Colonic mucosa (tissue), 4 donors: Measurements from ENCODE around the gene PARVG. TPM values are rescaled to one million over a fixed set of nuclear protein-coding genes. Genes with fewer than 3 reads are reported as not detected.

Experiments used
- DNase-seq: peaks from one replicate; pipeline ENCODE4 v3.0.0-alpha.2; 2020
- H3K27ac ChIP-seq: fragments of 200-600 bp; one replicate; pipeline ENCODE4 v1.8.0; 2021
- H3K27me3 ChIP-seq: fragments of 200-600 bp; one replicate; pipeline ENCODE4 v1.8.0; 2021
- H3K36me3 ChIP-seq: fragments of 200-600 bp; one replicate; pipeline ENCODE4 v1.8.0; 2021
- H3K4me1 ChIP-seq: fragments of 200-600 bp; one replicate; pipeline ENCODE4 v1.8.0; 2021; ENCODE audit warnings: mild to moderate bottlenecking
- H3K4me3 ChIP-seq: fragments of 200-600 bp; one replicate; pipeline ENCODE4 v1.8.0; 2021
- H3K9ac ChIP-seq, 2 donors: one replicate each; pipeline ENCODE4 v1.7.0; 2013; ENCODE audit warnings: control low read depth in 2 of 2, low read depth in 2 of 2, low read length in 2 of 2
- H3K9me3 ChIP-seq: fragments of 200-600 bp; one replicate; pipeline ENCODE4 v1.8.0; 2021
- CTCF ChIP-seq: fragments of 200-600 bp; IDR thresholded peaks from one replicate; pipeline ENCODE4 v1.8.0; 2022; ENCODE audit warnings: antibody characterized with exemption, mild to moderate bottlenecking
- intact Hi-C: fragments of 100-400 bp; cut with DNase I; formaldehyde crosslinking; loops from one replicate; pipeline ENCODE4 v1.14.1; 2022
- total RNA-seq, 2 donors: library from RNA; stranded (reverse); fragmentation: NEBNext Ultra II Directional in 1 of 2; extraction: Animal tissue kit (Norgen Biotek cat#: 25700) in 1 of 2; gene quantifications; one replicate each; pipeline ENCODE4 v1.2.1, GENCODE V29; 2021
- donor health status: healthy.
- donor health status: DM: no; HTN: no; CAD: no.
- donor health status: DM: no; HTN: no; CAD: no.

PARVG gene
- total RNA-seq, 2 donors from 2014 or later = 2.4 to 4.1 TPM

- TF ChIP-seq CTCF = no peak
- intact Hi-C loops = no loop called here
- H3K27ac ChIP-seq = no peak overlapping the region
Measured at GRCh38 chr22:44146088-44146861, 34.5 kb upstream of the PARVG start.

GRCh38 chr22:44147008-44147645 lies 33.6 kb upstream of the PARVG start:
- no peak overlapping the region for H3K4me3 ChIP-seq
- no peak overlapping the region for H3K27ac ChIP-seq
- H3K9ac ChIP-seq = no peak overlapping the region
- DNase-seq = no peak
- no peaks in the 10 kb centered on the region for H3K27me3 ChIP-seq
- intact Hi-C loops = no loop called here
- H3K9me3 ChIP-seq = no peaks in the 10 kb centered on the region
- no peak for TF ChIP-seq CTCF
- no peaks in the 10 kb centered on the region for H3K4me1 ChIP-seq
- H3K36me3 ChIP-seq = no peaks in the 10 kb centered on the region

More at GRCh38 chr22:44146088-44146861, 34.5 kb upstream of the PARVG start:
- no peaks in the 10 kb centered on the region for H3K9me3 ChIP-seq
- DNase-seq = no peak
- no peaks in the 10 kb centered on the region for H3K4me1 ChIP-seq
- no peak overlapping the region for H3K4me3 ChIP-seq
- H3K27me3 ChIP-seq = no peaks in the 10 kb centered on the region
- H3K36me3 ChIP-seq = no peaks in the 10 kb centered on the region
- H3K9ac ChIP-seq = no peak overlapping the region

- Histone ChIP-seq H3K9me3 (no peaks in the 10 kb centered on the region), H3K36me3 (no peaks in the 10 kb centered on the region), H3K27ac (no peak overlapping the region), H3K27me3 (no peaks in the 10 kb centered on the region), H3K9ac (no peak overlapping the region), H3K4me1 (no peaks in the 10 kb centered on the region), H3K4me3 (no peak overlapping the region)
- no peak for DNase-seq
- intact Hi-C loops = no loop called here
- no peak for TF ChIP-seq CTCF
Measured at GRCh38 chr22:44147821-44148574, 32.7 kb upstream of the PARVG start.

- H3K4me3 ChIP-seq = no peak overlapping the region
- intact Hi-C loops = no loop called here
- TF ChIP-seq CTCF = no peak
Measured at GRCh38 chr22:44151676-44152075, 29.0 kb upstream of the PARVG start.

DNA sequence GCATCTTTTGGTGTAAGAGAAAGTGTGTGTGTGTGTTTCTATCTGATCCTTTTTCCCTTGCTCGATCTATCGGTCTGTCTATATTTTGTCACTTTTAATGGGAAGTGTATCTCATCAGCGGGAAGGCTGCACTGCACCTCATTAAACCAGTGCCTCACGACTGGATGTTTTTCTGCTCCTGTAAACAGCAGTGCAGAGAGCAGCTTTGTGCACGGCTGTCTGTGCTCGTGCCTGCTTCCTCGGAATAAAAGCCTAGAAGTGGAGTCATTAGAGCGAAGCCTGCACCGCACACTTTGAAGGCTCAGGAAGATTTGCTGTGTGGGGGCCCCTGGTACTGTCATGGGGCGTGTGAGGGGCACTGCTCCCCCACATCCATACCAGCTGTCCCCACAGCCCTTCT lies 27.0 kb upstream of the PARVG start:
- intact Hi-C loops = no loop called here
- Histone ChIP-seq H3K9me3 (no peaks in the 10 kb centered on the region), H3K4me1 (no peaks in the 10 kb centered on the region), H3K36me3 (no peaks in the 10 kb centered on the region), H3K9ac (no peak overlapping the region), H3K27me3 (no peaks in the 10 kb centered on the region), H3K4me3 (no peak overlapping the region), H3K27ac (no peak overlapping the region)
- DNase-seq = no peak
- no peak for TF ChIP-seq CTCF

More at GRCh38 chr22:44151676-44152075, 29.0 kb upstream of the PARVG start:
- H3K27me3 ChIP-seq = no peaks in the 10 kb centered on the region
- no peaks in the 10 kb centered on the region for H3K36me3 ChIP-seq
- DNase-seq = no peak
- H3K9me3 ChIP-seq = no peaks in the 10 kb centered on the region
- H3K27ac ChIP-seq = no peak overlapping the region
- H3K4me1 ChIP-seq = no peaks in the 10 kb centered on the region
- no peak overlapping the region for H3K9ac ChIP-seq
